Uterus (tissue), 4 donors: ENCODE results near the gene C1QTNF1. TPM values are rescaled to one million over a fixed set of nuclear protein-coding genes. Genes with fewer than 3 reads are reported as not detected.

Experiments used
- DNase-seq, 2 donors: peaks; one replicate each; pipeline ENCODE4 v3.0.0-alpha.2; 2019 to 2020
- H3K27ac ChIP-seq, 2 donors: fragments of 200-600 bp; sonication (generic); 1 replicate in 1 of 2; 2 replicates in 1 of 2; pipeline ENCODE4 v1.5.1; 2016 to 2018
- H3K27me3 ChIP-seq, 2 donors: fragments of 200-600 bp; sonication (generic); one replicate each; pipeline ENCODE4 v1.5.1; 2018 to 2019; ENCODE audit warnings: control low read depth in 1 of 2
- H3K36me3 ChIP-seq, 2 donors: fragments of 200-600 bp; sonication (generic); one replicate each; pipeline ENCODE4 v1.5.1; 2019; ENCODE audit warnings: control low read depth in 1 of 2
- H3K4me1 ChIP-seq, 2 donors: fragments of 200-600 bp; sonication (generic); one replicate each; pipeline ENCODE4 v1.5.1; 2018 to 2019; ENCODE audit warnings: control low read depth in 1 of 2
- H3K4me3 ChIP-seq, 2 donors: fragments of 200-600 bp; sonication (generic); 1 replicate in 1 of 2; 2 replicates in 1 of 2; pipeline ENCODE4 v1.5.1; 2018 to 2019; ENCODE audit warnings: mild to moderate bottlenecking in 1 of 2
- H3K9me3 ChIP-seq, 2 donors: fragments of 200-600 bp; sonication (generic); one replicate each; pipeline ENCODE4 v1.5.1; 2019; ENCODE audit warnings: control low read depth in 1 of 2
- POLR2A ChIP-seq, 2 donors: fragments of 450-650 bp; IDR thresholded peaks; one replicate each; pipeline ENCODE4 v1.6.1; 2016; ENCODE audit warnings: antibody characterized with exemption in 2 of 2, mild to moderate bottlenecking in 1 of 2, moderate library complexity in 1 of 2
- intact Hi-C: fragments of 100-400 bp; cut with DNase I; formaldehyde crosslinking; loops from one replicate; pipeline ENCODE4 v1.15.1; 2023; ENCODE audit warnings: low total_unique reads
- total RNA-seq, 4 donors: library from RNA; depleted of rRNA in 3 of 4; stranded (reverse); fragments of >200 nt in 3 of 4; gene quantifications; one replicate each; pipeline versions ENCODE4 v1.1.0 to v1.2.4, GENCODE V29; 2014 to 2023
- TF ChIP-seq, protein P1 (sequence below), 4 experiments: fragments of 200-600 bp in 2 of 4; fragments of 450-650 bp in 2 of 4; sonication (generic) in 2 of 4; IDR thresholded peaks; one replicate each; pipeline ENCODE4 v1.5.1; 2016 to 2019; ENCODE audit warnings: antibody characterized with exemption in 4 of 4, mild to moderate bottlenecking in 2 of 4, moderate library complexity in 1 of 4
- donor health status: DM: yes; HTN: yes; CAD: no.

The C1QTNF1 gene
- total RNA-seq, 4 donors from 2014 or later: 2.9 to 80.8 (median 39.6) TPM

- Histone ChIP-seq H3K27me3 (no peaks in the 10 kb centered on the region), H3K36me3 (no peaks in the 10 kb centered on the region), H3K4me3 (no peak overlapping the region), H3K9me3 (no peaks in the 10 kb centered on the region), H3K4me1 (no peaks in the 10 kb centered on the region), H3K27ac (no peak overlapping the region)
- DNase-seq: no peak
- intact Hi-C loops: no loop called here
- TF ChIP-seq, protein P1, sequence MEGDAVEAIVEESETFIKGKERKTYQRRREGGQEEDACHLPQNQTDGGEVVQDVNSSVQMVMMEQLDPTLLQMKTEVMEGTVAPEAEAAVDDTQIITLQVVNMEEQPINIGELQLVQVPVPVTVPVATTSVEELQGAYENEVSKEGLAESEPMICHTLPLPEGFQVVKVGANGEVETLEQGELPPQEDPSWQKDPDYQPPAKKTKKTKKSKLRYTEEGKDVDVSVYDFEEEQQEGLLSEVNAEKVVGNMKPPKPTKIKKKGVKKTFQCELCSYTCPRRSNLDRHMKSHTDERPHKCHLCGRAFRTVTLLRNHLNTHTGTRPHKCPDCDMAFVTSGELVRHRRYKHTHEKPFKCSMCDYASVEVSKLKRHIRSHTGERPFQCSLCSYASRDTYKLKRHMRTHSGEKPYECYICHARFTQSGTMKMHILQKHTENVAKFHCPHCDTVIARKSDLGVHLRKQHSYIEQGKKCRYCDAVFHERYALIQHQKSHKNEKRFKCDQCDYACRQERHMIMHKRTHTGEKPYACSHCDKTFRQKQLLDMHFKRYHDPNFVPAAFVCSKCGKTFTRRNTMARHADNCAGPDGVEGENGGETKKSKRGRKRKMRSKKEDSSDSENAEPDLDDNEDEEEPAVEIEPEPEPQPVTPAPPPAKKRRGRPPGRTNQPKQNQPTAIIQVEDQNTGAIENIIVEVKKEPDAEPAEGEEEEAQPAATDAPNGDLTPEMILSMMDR (IDR thresholded peaks at IDR 0.05): no peak
- no peak for TF ChIP-seq POLR2A (IDR thresholded peaks at IDR 0.05)
Observed at GRCh38 chr17:79093270-79093669, 69.3 kb downstream of the C1QTNF1 start.

GRCh38 chr17:79094261-79094660, 70.3 kb downstream of the C1QTNF1 start:
- Histone ChIP-seq H3K27ac (no peak overlapping the region), H3K36me3 (no peaks in the 10 kb centered on the region), H3K4me1 (no peaks in the 10 kb centered on the region), H3K9me3 (no peaks in the 10 kb centered on the region), H3K4me3 (no peak overlapping the region), H3K27me3 (no peaks in the 10 kb centered on the region)
- TF ChIP-seq, protein P1 (IDR thresholded peaks at IDR 0.05): no peak
- TF ChIP-seq POLR2A (IDR thresholded peaks at IDR 0.05): no peak
- intact Hi-C loops: no loop called here
- DNase-seq: no peak

- TF ChIP-seq, protein P1 (IDR thresholded peaks at IDR 0.05): no peak
- no peak for TF ChIP-seq POLR2A (IDR thresholded peaks at IDR 0.05)
- intact Hi-C loops: no loop called here
Observed at GRCh38 chr17:79095345-79096055, 71.5 kb downstream of the C1QTNF1 start.

DNA sequence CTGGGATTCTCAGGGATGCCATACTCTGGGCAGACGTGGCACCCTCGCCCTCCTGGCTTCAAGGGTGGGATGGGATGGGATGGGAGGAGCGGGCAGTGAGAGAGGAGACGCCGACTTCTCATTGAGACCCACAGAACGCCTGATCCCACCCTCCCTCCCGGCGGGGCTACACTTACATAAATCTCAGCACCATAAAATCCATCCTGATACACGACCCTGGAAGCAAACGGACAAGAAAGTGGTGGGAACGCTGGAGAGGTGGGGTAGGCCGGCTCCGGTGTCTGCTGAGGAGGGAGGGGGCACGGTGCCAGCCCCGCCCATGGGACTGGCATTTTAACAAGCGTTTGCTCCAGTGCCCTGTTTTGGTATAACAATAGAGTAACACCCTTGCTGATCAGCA, 72.5 kb downstream of the C1QTNF1 start:
- intact Hi-C loops: no loop called here
- no peaks in the 10 kb centered on the region for H3K27me3 ChIP-seq
- H3K36me3 ChIP-seq: no peaks in the 10 kb centered on the region
- no peak overlapping the region for H3K4me3 ChIP-seq
- TF ChIP-seq, protein P1 (IDR thresholded peaks at IDR 0.05): no peak
- no peak for TF ChIP-seq POLR2A (IDR thresholded peaks at IDR 0.05)
- no peak for DNase-seq
- H3K4me1 ChIP-seq: no peaks in the 10 kb centered on the region
- no peaks in the 10 kb centered on the region for H3K9me3 ChIP-seq
- no peak overlapping the region for H3K27ac ChIP-seq

More at GRCh38 chr17:79095345-79096055, 71.5 kb downstream of the C1QTNF1 start:
- no peaks in the 10 kb centered on the region for H3K36me3 ChIP-seq
- H3K4me3 ChIP-seq: no peak overlapping the region
- H3K27ac ChIP-seq: no peak overlapping the region
- DNase-seq: no peak
- no peaks in the 10 kb centered on the region for H3K27me3 ChIP-seq
- no peaks in the 10 kb centered on the region for H3K4me1 ChIP-seq
- H3K9me3 ChIP-seq: no peaks in the 10 kb centered on the region

- intact Hi-C loops: no loop called here
Observed at GRCh38 chr17:79097226-79098055, 73.5 kb downstream of the C1QTNF1 start.

More at GRCh38 chr17:79097226-79098055, 73.5 kb downstream of the C1QTNF1 start:
- H3K4me1 ChIP-seq: no peaks in the 10 kb centered on the region
- H3K9me3 ChIP-seq: no peaks in the 10 kb centered on the region
- no peak overlapping the region for H3K4me3 ChIP-seq
- no peaks in the 10 kb centered on the region for H3K27me3 ChIP-seq
- no peak for TF ChIP-seq POLR2A (IDR thresholded peaks at IDR 0.05)
- TF ChIP-seq, protein P1 (IDR thresholded peaks at IDR 0.05): no peak
- H3K27ac ChIP-seq: no peak overlapping the region
- no peaks in the 10 kb centered on the region for H3K36me3 ChIP-seq
- no peak for DNase-seq
